ENCODE data around the gene PIH1D1. TPM values are rescaled to one million over a fixed set of nuclear protein-coding genes. Genes with fewer than 3 reads are reported as not detected.

The PIH1D1 gene
- total RNA-seq: 10 to 100 TPM; 60.2 to 95.4 TPM

DNA sequence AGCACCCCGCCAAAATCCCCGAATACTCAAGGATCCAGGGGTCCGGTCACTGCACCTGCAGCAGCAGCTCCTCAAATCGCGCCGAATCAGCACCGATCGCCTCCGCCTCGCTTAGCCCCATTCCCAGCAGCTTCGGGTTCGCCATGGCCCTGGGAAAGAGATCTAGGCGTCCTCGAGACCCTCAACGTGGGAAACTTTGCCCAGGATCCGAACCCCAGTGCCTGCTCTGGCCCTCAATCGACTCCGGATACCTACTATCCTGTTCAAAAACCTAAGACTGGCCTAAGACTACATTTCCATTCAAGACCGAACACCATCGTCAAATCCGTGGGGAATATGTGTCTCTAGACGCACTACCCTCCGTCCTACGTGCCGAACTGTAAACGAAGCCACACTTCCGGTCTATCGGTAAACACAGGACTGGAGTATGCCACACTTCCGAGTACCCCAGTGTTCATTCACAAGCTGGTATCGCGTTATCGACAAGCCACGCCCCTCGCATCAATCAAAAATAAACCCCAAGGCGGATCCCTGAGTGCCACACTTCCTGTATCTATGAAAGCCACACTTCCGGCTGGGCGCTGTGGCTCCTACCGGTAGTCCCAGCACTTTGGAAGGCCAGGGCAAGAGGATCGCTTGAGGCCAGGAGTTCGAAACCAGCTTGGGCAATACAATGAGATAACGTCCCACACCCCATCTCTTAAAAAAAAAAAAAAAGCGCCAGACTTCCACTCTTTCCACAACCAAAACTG, at the start of gene PIH1D1:
Gene PIH1D1 (minus strand): TSS at position 385 of the 752 bp plus-strand sequence. CDS start 240 bp downstream, at position 145.
- peak; percentile 99 for DNase-seq (ENCODE audit: low spot score)
- Histone ChIP-seq H3K4me1 (ENCODE audit: control insufficient read depth in 1 of 2, low read depth in 2 of 2) (peaks cover 8 to 9% of the 10 kb centered on the region in 2 donors), H3K27ac (peak within 1 kb of the TSS; percentile 94 to 97), H3K9me3 (no peaks in the 10 kb centered on the region), H3K4me3 (peak within 1 kb of the TSS; percentile 73), H3K36me3 (no peaks in the 10 kb centered on the region), H3K27me3 (replicated peaks; ENCODE audit: insufficient read depth) (no peaks in the 10 kb centered on the region)
- TF ChIP-seq, protein P1, sequence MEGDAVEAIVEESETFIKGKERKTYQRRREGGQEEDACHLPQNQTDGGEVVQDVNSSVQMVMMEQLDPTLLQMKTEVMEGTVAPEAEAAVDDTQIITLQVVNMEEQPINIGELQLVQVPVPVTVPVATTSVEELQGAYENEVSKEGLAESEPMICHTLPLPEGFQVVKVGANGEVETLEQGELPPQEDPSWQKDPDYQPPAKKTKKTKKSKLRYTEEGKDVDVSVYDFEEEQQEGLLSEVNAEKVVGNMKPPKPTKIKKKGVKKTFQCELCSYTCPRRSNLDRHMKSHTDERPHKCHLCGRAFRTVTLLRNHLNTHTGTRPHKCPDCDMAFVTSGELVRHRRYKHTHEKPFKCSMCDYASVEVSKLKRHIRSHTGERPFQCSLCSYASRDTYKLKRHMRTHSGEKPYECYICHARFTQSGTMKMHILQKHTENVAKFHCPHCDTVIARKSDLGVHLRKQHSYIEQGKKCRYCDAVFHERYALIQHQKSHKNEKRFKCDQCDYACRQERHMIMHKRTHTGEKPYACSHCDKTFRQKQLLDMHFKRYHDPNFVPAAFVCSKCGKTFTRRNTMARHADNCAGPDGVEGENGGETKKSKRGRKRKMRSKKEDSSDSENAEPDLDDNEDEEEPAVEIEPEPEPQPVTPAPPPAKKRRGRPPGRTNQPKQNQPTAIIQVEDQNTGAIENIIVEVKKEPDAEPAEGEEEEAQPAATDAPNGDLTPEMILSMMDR (IDR thresholded peaks at IDR 0.05): no peak
- ATAC-seq (ENCODE audit: insufficient number of reproducible peaks, low FRiP score, low read depth): peak; percentile 84

DNA sequence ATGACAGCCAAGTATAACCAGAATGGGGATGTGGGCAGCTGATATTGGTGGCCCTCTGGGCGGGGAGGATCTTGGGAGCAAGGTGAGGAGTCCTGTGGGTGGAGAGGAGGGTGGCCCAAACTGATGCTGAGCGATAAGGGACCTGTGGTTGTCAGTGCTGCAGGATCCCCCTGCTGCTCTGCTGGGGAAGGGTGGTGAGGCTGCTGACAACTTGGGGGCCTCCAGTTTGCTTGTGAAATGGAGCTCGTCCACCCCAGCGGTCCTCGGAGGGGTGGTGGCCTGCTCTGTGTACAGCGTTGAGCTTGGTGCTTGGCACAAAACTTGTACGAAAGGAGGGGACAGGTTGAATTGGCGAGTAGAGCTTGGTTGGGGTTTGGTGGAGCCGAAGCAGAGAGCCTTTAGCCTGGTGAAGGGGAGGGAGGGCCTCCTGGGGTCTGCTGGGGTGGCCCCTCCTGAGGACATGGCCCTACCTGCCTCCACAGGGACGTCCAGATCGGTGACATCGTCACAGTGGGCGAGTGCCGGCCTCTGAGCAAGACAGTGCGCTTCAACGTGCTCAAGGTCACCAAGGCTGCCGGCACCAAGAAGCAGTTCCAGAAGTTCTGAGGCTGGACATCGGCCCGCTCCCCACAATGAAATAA, 47.5 kb upstream of the PIH1D1 start:
- no peak for ATAC-seq (ENCODE audit: insufficient number of reproducible peaks, low FRiP score, low read depth)

DNA sequence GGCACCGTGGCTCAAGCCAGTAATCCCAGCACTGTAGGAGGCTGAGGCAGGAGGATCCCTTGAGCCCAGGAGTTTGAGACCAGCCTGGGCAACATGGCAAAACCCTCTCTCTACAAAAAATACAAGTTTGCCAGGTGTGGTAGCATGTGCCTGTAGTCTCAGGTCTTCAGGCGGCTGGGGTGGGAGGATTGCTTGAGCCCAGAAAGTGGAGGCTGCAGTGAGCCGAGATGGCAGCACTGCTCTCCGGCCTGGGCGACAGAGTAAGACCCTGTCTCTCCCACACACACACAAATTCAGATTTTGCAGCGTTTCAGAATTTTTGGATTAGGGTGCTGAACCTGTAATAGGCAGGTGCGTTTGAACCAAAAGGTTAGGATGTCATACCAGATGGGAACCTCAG, 46.9 kb upstream of the PIH1D1 start:
- DNase-seq (ENCODE audit: low spot score): no peak
- no peaks in the 10 kb centered on the region for H3K27me3 ChIP-seq (replicated peaks; ENCODE audit: insufficient read depth)
- no peaks in the 10 kb centered on the region for H3K9me3 ChIP-seq
- H3K36me3 ChIP-seq: peaks cover 27% of the 10 kb centered on the region
- no peak for ATAC-seq (ENCODE audit: insufficient number of reproducible peaks, low FRiP score, low read depth)
- H3K27ac ChIP-seq: no peak overlapping the region
- TF ChIP-seq, protein P1 (IDR thresholded peaks at IDR 0.05): no peak
- H3K4me1 ChIP-seq (ENCODE audit: control insufficient read depth in 1 of 2, low read depth in 2 of 2): peaks cover 20 to 44% of the 10 kb centered on the region in 2 donors
- H3K4me3 ChIP-seq: no peak overlapping the region

More for the DNA sequence above, 47.5 kb upstream of the PIH1D1 start:
- peaks cover 27% of the 10 kb centered on the region for H3K36me3 ChIP-seq
- TF ChIP-seq, protein P1 (IDR thresholded peaks at IDR 0.05): no peak
- no peak for DNase-seq (ENCODE audit: low spot score)
- H3K9me3 ChIP-seq: no peaks in the 10 kb centered on the region
- H3K27ac ChIP-seq: no peak overlapping the region
- no peaks in the 10 kb centered on the region for H3K27me3 ChIP-seq (replicated peaks; ENCODE audit: insufficient read depth)
- H3K4me1 ChIP-seq (ENCODE audit: control insufficient read depth in 1 of 2, low read depth in 2 of 2): peaks cover 20 to 44% of the 10 kb centered on the region in 2 donors
- H3K4me3 ChIP-seq: peak overlapping the region; percentile 20

DNA sequence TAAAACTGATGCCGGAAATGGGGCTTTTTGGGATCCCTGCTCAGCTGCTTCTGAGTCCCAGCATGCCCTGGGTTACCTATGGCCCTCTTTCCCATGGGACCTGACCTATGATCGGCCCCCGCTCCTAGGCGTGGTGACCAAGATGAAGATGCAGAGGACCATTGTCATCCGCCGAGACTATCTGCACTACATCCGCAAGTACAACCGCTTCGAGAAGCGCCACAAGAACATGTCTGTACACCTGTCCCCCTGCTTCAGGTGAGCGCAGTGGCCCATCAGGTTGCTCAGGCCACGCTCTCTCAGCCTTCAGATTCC, 46.1 kb upstream of the PIH1D1 start:
- TF ChIP-seq, protein P1 (IDR thresholded peaks at IDR 0.05): no peak
- Histone ChIP-seq H3K36me3 (peaks cover 30% of the 10 kb centered on the region), H3K9me3 (no peaks in the 10 kb centered on the region), H3K4me1 (ENCODE audit: control insufficient read depth in 1 of 2, low read depth in 2 of 2) (peaks cover 20 to 44% of the 10 kb centered on the region in 2 donors), H3K4me3 (peak overlapping the region; percentile 94), H3K27me3 (replicated peaks; ENCODE audit: insufficient read depth) (no peaks in the 10 kb centered on the region), H3K27ac (no peak overlapping the region)
- no peak for DNase-seq (ENCODE audit: low spot score)
- no peak for ATAC-seq (ENCODE audit: insufficient number of reproducible peaks, low FRiP score, low read depth)

DNA sequence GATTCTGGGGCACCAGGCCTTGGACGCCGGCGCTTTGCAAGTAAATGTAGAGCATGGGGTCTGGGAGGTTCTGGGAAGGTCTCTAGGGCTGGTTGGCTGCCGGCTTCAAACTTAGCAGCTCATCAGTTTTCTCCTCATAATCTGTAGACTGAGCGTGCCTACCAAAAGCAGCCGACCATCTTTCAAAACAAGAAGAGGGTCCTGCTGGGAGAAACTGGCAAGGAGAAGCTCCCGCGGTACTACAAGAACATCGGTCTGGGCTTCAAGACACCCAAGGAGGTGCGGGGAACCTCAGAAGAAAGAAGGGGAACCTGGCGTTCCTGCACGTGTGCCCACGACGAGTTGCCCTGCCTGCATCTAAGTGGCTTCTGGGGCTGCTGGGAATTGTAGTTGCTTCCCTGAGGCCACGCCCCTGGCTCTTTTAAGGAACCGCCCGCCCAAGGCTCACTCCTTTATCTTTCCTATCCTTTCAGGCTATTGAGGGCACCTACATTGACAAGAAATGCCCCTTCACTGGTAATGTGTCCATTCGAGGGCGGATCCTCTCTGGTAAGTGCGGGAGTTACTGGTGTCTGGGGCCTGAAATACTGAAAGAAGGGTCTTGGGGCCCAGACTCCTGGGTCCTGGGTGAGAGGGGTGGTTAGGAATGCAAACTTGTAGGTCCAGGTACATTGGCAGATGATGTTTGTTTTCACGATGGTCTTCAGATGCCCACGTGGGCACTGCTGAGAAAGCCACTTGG, 45.6 kb upstream of the PIH1D1 start:
- Histone ChIP-seq H3K4me1 (ENCODE audit: control insufficient read depth in 1 of 2, low read depth in 2 of 2) (peaks cover 20 to 44% of the 10 kb centered on the region in 2 donors), H3K9me3 (no peaks in the 10 kb centered on the region), H3K27ac (peak overlapping the region; percentile 93), H3K4me3 (peak overlapping the region; percentile 94), H3K36me3 (peaks cover 35% of the 10 kb centered on the region), H3K27me3 (replicated peaks; ENCODE audit: insufficient read depth) (no peaks in the 10 kb centered on the region)
- TF ChIP-seq, protein P1 (IDR thresholded peaks at IDR 0.05): no peak
- DNase-seq (ENCODE audit: low spot score) (no peak), ATAC-seq (ENCODE audit: insufficient number of reproducible peaks, low FRiP score, low read depth) (no peak)
